T-helper 1 cell treated with Interleukin-12 subunit alpha and Interleukin-12 subunit beta and Interleukin-4 antibody, amounts not matched to agents 30 ng/mL and 1 ng/mL, for 36 hours (primary cell): ENCODE results near the gene CLEC2L. TPM values are rescaled to one million over a fixed set of nuclear protein-coding genes. Genes with fewer than 3 reads are reported as not detected.

Experiments
- intact Hi-C: fragments of 100-400 bp; cut with micrococcal nuclease; formaldehyde crosslinking; loops from one replicate; pipeline ENCODE4 v1.15.1; 2024
- total RNA-seq: library from RNA; stranded (reverse); gene quantifications from 2 replicates; pipeline ENCODE4 v1.2.3, GENCODE V29; 2022

CLEC2L gene
- not detected in 2 replicates for total RNA-seq

- intact Hi-C loops = no loop called here
Measured at GRCh38 chr7:139523199-139523941, at the start of gene CLEC2L. Gene CLEC2L (plus strand): TSS chr7:139523685. CDS start chr7:139523928, 243 bp downstream.

DNA sequence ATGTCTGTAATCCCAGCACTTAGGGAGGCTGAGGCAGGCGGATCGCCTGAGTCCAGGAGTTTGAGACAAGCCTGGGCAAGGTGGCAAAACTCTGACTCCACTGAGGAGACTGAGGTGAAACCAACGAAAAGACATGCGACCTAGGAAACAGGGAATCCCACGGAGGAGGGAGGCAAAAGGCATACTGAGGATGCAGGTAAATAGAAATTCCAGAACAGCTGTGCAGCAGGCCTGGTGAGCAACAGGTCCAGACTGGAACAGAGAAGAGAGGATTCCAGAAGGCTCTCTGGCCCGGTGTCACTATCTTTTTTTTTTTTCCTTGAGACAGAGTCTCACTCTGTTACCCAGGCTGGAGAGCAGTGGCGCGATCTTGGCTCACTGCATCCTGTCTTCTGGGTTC, 47.3 kb upstream of the CLEC2L start:
- intact Hi-C loops = no loop called here

DNA sequence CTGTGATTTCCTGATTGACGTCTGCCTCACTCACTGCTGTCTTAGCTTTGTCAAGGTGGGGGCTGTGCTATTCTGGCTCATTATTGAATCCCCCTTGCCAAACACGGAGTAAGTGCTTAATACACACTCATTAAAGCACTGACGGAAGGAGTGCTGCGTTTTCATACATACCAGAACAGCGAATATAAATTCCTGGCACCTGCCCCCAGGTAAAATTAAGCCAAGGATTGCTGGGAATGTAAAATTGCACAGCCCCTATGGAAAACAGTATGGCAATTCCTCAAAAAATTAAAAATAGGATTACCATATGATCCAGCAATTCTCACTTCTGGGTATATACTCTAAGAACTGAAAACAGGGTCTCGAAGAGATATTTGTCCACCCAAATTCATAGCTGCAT, 46.6 kb upstream of the CLEC2L start:
- intact Hi-C loops = no loop called here

DNA sequence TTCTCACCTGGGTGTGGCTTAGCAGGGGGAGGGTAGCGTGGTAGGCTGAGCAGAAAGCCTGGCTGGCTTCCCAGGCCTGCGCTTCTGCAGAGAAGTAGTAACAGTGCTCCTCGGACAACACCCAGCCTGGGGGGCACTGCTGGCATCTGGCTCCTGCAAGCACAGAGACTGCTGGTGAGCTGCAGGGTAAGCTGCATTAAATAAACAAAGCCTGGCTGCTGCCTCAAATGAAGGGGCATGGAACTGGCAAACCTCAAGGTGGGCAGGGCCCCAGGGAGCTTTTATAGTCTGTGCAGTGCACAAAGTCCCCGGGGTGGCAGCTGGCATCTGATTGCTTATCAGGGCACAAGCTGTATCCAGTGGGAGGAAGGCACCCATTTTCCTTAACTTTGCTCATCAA, 43.9 kb upstream of the CLEC2L start:
- intact Hi-C loops = no loop called here

DNA sequence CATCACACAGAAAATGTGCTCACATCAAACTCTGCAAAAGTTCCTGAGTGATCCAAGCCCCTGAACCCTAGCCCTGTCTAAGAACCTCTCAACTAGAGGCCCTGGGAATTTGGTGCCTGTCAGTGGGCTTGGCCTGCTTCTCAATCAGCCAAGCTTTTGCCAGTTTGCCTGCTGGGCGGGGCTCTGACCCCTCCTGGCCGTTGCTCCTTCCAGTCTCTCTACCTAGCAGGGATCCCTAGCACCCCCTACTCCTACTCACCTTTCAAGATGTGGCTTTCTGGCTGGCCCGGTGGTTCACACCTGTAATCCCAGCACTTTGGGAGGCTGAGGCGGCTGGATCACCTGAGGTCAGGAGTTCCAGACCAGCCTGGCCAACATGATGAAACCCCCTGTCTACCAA, 42.1 kb upstream of the CLEC2L start:
- intact Hi-C loops = no loop called here

- intact Hi-C loops = no loop called here
Measured at GRCh38 chr7:139482122-139482521, 41.4 kb upstream of the CLEC2L start.

DNA sequence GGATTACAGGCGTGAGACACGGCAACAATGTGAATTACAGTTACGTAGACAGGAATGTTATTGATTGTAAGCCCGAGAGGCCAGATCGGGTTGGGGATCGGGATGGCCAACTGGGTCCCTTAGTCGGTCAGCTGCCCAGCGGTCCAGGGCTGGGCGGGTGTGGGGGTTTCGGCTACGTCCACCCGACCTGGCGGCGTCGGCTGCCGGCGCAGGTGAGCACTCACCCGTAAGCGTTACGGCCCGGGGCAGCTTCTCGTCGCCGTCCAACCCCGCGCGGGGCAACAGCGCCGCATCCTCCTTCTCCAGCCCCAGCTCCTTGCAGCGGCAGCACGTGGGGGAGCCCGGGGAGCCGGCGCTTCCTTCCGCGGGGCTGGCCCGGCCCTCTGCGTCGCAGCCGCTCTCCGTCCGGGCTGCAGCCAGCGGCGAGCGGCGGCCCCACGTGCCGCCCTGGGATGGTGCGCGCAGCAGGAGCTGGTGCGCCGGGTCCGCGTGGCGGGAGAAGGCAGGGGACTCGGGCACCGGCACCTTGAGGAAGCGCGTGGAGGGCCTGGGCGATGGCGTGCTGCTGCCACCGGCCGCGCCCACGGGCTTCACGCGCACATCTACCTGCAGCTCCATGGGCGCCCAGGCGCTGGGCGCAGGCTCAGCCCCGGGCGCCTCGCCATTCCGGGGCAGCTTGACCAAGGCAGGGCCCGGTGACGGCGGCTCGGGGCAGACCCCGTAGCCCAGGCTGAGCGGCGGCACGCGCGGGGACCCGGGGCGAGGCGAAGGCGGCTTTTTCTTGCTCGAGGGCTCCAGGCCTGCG, 40.6 kb upstream of the CLEC2L start:
- intact Hi-C loops = loop anchor here (1.0 kb wide), 2 partner anchors 12 to 49 kb away; no protein-coding TSS in a partner anchor

GRCh38 chr7:139487366-139488080, 36.0 kb upstream of the CLEC2L start:
- intact Hi-C loops = no loop called here

GRCh38 chr7:139488810-139489209, 34.7 kb upstream of the CLEC2L start:
- intact Hi-C loops = no loop called here

GRCh38 chr7:139490130-139490529, 33.4 kb upstream of the CLEC2L start:
- intact Hi-C loops = no loop called here

GRCh38 chr7:139492293-139492692, 31.2 kb upstream of the CLEC2L start:
- intact Hi-C loops = no loop called here

DNA sequence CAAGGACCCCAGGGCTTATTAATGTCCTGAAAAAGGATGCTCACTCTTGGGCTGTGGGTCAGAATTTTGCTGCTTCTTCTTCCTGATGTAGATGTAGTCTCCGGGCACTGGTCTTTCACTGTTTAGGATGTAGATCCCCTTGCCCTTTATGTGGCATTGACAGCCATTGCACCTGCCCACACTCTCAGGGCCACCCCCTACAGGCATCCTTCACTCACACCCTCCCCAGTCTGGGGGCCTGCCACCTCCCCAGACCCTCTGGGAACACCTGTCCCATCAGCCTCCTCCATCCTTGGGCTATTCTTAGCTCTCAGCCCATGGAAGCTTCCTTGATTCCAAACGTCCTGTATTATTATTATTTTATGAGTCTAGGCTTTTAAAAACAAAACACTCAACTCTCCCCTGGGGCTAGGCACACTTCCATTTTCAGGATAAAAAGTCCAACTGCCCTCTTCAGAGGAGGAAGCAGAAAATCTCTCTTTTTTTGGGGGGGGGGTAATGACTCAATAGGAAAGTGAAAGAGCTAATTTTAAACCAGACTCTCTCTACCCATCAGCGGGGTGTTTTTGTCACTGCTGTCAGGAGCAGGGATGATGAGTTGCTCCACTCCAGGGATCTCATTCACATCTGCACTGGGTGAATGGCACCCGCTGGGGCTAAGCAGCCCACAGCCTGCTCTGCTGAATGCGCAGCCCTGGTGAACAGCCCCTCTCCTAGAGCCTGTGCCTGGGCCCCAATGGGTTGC, 28.5 kb upstream of the CLEC2L start:
- intact Hi-C loops = loop anchor here (1.0 to 2.0 kb wide), 2 partner anchors 12 to 60 kb away; partner anchors contain the start of gene KLRG2

GRCh38 chr7:139495580-139496125, 27.8 kb upstream of the CLEC2L start:
- intact Hi-C loops = loop anchor here (1.0 to 2.0 kb wide), 2 partner anchors 12 to 61 kb away; partner anchors contain the start of gene KLRG2

DNA sequence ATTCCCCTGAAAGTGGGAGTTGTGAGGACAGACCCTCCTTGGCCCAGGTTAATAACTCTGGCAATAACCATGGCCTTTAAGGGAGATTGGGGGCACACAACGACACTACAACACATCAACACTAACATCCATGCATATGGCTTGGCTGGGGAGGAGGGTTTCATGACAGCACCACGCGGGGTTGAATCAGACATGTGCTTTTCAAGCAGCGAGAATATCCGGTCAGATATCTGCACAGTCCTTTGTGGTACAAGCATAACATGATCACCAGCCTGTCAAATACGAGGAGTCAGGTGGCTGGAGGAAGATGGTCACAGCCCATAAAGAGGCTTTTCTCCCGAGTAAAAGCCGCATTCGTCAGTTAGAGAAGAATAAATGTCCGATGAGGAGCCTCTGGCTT, 27.0 kb upstream of the CLEC2L start:
- intact Hi-C loops = no loop called here

DNA sequence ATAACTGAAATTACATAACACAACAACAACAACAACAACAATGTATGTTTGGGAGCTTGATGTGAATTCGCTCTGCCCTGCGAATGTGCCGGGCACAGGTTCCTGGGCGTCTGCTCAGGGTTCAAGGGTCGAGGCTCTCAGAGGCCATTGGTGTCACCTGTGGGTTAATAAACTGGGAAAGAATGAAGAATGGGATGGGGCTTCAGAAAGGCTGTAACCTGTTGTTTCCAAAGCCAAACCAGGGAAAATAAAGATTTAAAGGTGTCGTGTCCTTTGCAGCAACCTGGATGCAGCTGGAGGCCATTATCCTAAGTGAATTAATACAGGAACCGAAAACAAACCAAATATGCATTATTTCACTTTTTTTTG, 22.7 kb upstream of the CLEC2L start:
- intact Hi-C loops = loop anchor here (1.0 kb wide), 4 partner anchors 102 to 504 kb away; no protein-coding TSS in a partner anchor

DNA sequence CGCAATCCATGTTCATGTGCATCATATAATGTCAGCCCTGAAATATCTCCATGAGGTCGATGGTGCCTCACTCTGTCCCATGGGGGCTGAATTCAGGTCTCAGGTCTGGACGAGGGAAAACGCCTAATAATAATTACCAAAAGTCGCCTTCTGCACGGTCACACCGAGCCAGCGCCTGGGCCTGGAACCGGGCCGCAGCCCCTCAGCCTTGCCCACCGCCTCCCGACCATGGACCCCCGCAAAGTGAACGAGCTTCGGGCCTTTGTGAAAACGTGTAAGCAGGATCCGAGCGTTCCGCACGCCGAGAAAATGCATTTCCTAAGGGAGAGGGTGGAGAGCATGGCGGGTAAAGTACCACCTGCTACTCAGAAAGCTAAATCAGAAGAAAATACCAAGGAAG, 21.3 kb upstream of the CLEC2L start:
- intact Hi-C loops = no loop called here

- intact Hi-C loops = no loop called here
Measured at GRCh38 chr7:139505563-139505962, 17.9 kb upstream of the CLEC2L start.

DNA sequence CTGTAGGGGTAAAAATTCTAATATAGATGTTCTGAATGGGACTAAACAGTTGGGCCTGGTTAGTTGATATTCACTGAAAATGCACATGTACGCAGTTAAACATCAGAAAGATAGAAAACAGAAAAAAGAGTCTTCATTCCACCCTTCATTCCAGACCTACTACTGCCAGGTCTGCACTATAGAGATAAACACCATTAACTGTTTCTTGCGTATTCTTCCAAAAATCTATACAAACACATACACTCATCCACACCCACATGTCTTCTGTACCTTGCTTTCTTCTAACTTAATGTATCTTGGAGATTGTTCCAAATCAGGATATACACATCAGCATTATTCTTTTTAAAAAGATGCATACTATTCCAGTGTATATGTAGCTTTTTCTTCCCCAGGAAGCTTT, 13.9 kb upstream of the CLEC2L start:
- intact Hi-C loops = no loop called here

GRCh38 chr7:139511315-139511714, 12.2 kb upstream of the CLEC2L start:
- intact Hi-C loops = no loop called here

DNA sequence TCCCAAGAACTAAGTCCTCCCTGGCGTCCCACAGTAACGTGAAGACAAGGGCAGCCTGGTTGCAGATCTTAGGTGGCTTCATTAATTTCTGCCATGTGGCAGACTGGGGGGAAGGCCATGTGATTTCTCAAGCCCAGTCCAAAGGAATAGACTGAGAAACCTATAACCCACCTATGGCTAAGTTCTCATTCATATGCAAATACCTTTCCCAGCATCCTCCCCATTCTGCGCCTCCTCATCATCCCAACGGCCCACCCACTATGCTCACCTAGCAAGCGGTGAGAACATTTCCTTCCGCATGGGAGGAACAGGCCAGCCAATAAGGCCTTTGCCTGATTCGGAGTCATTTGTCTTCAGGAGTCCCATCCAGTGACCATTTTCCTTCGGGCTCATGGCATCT, 8.2 kb upstream of the CLEC2L start:
- intact Hi-C loops = no loop called here

DNA sequence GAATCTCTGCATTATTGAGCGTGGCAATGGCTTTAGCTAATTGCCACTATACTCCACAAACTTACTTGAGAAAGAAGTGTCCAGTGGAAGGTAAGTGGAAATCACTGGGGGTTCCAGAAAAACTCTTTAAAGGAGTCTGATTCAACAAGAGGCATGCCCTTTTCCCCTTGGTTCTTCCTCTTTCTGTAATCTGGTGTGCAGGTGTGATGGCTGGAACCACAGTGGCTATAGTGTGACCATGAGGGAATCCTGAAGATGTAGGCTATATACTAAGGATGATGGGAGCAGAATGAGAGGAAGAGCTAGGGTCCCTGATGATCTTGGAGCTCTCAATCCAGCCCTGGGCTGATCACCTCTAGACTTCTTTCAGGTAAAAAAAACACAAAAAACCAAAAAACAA, 2.0 kb upstream of the CLEC2L start:
- intact Hi-C loops = no loop called here
